ENCODE data around the gene WRNIP1.
A peak's percentile ranks its signal among the peaks of the same experiment; 100 is the strongest.
"Not testable (repeated sequence)": the region's sequence is repeated elsewhere in the genome, so short reads cannot be mapped to it uniquely, and the experiment has no call there.

Gene WRNIP1

DNA sequence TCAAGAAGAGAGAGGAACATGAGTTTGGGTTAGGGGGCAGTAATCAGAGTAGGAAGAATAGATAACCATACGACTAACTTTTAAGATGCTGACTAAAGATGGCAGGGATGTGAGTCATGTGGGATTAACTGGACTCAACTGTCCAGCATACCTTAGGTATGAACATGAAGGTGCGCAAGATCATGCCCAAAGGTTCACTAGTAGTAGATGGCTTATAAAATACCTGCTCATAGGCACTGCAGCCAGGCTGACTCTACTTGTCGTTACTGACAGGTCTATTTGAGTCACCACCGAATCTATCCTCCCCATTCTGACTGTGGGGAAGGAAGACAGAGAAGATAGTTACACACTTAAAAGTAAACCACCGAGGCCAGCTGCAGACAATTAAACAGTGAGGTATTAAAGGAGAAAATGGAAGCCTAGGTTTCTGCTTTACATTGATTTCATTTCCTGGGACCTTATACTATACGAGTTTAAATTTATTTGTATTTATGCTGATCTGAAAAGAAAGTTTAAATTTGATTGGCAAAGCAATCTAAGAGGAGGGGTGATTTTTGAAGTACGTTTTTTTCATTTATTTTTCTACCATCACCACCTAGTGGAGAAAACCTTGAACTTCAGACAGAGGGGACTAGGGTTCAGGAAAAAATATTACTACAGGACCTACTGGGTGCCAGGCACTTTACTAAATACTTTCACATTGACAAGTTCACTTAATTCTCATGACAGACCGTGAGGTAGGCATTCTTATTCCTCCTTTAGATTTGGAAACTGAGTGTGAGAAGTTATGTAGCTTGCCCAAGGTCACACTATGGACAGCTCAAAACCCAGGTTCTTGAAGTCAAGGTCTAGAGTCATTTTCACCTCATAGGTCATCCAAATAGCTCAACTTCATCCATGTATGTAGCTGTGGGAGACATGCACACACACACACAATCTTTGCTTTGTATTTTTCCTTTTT lies 4.0 kb upstream of the WRNIP1 start:
- no peak for DNase-seq (ENCODE audit: low read depth in 1 of 2, low spot score in 1 of 2)

DNA sequence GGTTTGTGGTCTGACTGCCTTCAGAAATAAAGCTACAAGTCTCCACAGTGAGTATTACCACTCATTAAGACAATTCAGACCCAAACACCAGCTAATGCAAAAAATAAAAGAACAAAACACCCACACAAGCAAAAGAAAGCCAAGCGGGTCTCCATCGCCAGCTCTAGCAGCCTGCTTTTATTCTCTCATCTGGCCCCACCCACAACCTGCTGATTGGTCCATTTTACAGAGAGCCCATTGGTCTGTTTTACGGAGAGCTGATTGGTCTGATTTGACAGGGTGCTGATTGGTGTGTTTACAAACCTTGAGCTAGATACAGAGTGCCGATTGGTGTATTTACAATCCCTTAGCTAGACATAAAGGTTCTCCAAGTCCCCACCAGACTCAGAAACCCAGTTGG lies 2.3 kb upstream of the WRNIP1 start:
- DNase-seq (ENCODE audit: low read depth in 1 of 2, low spot score in 1 of 2), result not testable (repeated sequence)

DNA sequence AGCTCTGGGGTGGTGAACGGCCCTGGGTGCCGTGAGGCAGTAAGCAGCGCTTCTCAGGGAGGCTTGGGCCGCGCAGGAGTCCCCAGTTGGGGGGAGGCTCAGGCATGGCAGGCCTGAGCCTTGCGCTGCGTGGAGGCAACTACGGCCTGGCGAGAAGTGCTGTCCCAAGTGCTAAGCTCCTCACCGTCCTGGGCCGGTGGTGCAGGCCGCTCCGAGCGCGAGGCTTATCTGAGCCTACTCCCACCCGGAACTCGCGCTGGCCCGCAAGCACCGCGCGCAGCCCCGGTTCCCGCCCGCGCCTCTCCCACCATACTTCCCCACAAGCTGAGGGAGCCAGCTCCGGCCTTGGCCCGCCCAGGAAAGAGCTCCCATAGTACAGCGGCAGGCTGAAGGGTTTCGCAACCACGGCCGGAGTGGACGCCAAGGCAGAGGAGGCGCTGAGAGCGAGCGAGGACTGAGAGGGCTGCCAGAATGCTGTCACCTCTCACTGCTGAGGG lies 1.8 kb upstream of the WRNIP1 start:
- DNase-seq (ENCODE audit: low read depth in 1 of 2, low spot score in 1 of 2), result no peak

DNA sequence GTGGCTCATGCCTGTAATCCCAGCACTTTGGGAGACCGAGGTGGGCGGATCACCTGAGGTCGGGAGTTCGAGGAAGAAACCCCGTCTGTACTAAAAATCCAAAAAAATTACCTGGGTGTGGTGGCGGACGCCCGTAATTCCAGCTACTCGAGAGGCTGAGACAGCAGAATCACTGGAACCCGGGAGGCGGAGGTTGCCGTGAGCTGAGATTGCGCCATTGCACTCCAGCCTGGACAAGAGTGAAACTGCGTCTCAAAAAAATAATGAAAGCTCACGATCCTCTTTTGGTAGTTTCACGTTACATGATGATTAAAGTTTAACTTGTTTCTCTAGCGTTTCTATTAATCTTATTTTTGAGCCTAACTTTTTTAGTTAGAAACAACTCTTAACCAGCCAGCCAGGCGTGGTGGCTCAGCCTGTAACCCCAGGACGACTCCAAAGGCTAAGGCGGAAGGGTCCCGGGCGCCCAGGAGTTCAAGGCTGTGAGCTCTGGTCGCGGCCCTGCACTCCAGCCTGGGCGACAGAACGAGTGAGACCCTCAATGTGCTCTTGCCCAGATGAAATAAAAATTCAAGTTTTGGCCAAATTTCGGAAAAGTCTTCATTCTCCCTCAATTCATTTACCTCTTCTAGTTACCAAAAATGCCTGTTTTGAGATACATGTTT lies 1.2 kb upstream of the WRNIP1 start:
- DNase-seq (ENCODE audit: low read depth in 1 of 2, low spot score in 1 of 2), result no peak

DNA sequence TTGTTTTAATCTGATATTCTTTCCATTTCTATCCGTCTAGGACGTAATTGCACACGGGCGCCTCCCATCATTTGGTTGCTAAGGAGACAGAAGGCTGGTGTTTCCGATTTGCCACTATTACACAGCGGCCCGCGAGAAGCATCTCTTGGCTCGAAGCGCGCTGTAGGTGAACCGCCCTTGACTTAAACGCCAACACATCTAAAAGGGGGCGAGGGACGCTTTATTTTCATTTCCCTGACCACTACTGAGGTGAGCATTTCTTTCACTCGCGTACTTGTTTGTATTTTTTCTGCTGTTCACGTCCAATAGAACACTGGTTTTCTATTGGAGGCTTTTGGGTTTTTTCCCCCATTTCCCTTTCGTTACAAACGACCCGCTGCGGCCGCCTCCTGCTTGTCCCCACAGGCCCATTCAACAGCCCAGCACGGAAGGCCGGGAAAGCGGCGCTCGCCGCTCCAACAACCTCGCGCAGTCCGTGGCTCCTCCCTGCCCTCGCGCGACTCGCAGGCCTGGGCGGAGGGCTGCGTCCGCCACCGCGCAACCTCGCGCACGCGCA lies 505 bp upstream of the WRNIP1 start:
- DNase-seq (ENCODE audit: low read depth in 1 of 2, low spot score in 1 of 2), result peak in 1 of 2 donors; percentile 49

DNA sequence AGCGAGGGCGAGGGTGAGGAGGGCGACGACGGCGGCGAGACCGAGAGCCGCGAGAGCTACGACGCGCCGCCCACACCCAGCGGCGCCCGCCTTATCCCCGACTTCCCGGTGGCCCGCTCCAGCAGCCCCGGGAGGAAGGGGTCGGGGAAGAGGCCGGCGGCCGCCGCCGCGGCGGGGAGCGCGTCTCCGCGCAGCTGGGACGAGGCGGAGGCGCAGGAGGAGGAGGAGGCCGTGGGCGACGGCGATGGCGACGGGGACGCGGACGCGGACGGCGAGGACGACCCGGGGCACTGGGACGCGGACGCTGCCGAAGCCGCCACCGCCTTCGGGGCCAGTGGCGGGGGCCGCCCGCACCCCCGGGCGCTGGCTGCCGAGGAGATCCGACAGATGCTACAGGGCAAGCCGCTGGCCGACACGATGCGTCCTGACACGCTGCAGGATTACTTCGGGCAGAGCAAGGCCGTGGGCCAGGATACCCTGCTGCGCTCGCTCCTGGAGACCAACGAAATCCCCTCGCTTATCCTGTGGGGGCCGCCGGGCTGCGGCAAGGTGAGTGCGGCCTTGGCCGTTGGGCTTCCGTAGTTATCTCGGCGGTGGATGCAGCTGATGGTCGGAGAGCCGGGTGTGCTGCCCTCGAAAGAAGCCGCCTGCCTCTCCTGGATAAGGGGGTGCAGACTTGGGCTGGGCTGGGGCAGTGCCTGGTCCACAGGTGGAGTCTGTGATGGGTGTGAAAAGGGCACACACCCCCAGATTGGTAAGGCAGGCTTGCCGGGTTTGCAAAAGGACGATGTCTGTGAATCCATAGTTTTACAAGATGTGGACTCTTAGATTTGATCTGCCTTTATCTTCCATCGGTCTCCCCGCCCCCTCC lies 938 bp downstream of the WRNIP1 start:
- no peak for DNase-seq (ENCODE audit: low read depth in 1 of 2, low spot score in 1 of 2)

DNA sequence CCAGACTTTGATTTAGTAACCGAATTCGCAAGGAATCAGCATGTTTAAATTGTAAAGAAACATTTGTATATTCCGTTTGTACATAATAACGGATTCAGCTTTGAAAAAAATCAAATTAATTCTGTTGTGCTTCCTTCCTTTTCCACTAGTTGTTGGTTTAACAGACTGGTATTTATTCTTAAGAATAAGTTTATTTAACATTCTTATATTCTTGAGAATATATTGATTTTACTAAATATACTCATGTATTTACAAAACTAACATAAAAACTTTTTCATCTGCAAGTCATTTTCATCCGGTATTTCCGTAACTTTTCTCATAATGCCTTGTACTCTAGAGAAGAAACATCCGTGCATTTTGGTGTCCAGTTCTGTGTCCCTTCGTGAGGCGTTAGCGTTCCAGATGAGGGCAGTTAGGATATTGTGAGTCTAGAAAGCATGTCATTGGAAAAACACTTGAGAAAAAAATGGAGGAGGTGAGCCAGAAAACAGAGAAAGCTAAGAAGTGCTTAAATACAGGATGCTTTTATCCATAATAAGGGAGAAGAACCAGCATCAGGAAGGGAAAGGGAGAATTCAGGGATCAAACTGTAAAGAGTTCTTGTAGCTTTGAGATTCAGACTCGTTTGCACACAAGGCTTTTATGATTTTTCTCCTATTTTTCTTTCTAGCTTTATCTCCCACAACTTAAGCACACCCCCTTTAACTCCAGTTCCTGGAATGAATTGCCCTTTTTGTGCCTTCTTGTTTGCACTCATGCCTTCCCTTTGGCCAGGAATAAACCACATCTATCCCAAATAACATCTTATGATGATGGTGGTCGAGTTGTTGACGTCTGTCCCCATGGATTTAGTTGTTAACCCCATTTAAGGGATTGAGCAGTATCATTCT lies 1.8 kb downstream of the WRNIP1 start:
- DNase-seq (ENCODE audit: low read depth in 1 of 2, low spot score in 1 of 2), result no peak

DNA sequence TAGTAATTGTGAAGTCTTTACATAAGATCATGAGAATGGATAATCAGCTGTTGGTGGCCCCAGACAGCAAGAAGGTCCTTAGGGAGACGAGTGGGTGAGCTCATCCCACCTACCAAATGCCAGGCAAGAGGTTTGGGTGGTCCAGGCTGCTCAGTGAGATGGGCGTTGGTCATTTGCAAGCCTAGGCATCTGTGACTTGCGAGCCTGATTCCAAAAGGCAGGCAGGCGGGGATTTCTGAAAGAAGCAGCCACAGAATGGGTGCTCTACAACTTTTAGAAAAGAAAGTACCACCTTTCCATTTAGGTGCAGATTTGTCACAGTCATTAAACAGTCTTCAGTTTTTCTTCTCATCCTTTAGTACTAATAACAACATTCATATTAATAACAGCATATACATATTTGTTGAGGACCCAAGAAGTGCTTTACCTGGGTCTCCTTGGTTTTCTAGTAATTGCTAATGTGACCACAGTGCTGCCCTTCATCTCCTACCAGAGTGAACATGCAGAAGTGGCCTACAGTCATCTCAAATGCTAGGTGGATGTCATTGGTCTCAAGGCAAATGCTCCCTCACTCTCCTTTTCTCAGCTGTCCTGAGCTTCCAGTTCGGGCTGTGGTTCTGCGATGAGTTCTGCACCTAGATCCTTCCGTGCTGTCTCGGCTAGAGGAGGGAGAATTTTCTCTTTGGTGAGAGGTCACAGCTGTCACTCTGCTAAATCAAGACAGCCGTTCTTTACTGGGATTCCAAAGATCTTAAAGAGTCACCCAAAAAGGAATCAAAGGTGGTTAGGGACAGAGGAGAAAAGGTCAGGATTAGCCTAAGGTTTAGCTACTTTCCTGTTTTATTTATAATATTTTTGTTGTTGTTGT lies 2.7 kb downstream of the WRNIP1 start:
- no peak for DNase-seq (ENCODE audit: low read depth in 1 of 2, low spot score in 1 of 2)

DNA sequence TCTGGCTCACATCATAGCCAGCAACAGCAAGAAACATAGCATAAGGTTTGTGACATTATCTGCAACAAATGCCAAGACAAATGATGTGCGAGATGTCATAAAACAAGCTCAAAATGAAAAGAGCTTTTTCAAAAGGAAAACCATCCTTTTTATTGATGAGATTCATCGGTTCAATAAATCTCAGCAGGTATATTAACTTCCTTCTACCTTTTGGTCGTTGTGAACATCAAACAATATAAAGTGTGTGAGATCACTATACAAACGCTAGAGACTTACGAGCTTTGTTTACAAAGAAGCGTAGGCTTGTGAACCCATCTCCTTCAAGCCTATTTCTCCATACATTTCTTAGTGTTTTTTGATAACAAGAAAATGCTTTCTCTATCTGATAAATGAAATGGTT lies 3.5 kb downstream of the WRNIP1 start:
- no peak for DNase-seq (ENCODE audit: low read depth in 1 of 2, low spot score in 1 of 2)

DNA sequence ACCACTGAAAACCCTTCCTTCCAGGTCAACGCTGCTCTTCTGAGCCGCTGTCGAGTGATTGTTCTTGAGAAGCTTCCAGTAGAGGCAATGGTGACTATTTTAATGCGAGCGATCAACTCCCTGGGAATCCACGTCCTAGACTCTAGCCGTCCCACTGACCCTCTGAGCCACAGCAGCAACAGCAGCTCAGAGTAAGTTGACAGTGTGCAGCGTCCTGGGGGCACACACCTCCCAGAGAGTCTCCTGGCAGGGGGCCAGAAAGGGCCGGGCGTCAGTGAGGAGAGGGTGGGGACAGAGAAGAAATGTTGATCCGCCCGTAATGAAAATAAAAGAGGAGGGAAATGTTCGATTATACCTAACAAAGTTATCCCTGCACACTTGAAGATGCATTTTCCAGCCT lies 5.0 kb downstream of the WRNIP1 start:
- DNase-seq (ENCODE audit: low read depth in 1 of 2, low spot score in 1 of 2), result no peak

DNA sequence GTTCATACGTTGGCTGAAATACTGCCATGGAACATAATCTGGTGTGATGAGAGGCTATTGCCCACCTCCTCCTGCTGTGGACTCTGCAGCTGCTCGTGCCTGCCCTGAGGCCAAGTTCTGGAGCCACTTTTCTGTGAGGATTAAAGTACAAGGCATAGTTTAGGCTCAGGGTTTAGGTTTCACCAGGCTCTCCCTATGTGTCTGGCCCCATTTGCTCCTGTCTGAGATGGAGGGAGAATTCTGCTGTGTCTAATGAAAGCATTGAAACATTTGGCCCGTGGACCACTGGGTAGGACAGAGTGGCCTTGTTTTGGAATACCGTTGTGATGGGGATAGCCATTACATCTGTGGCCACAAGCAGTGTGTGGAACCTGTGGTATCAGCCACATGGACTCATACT lies 5.9 kb downstream of the WRNIP1 start:
- DNase-seq (ENCODE audit: low read depth in 1 of 2, low spot score in 1 of 2), result no peak

DNA sequence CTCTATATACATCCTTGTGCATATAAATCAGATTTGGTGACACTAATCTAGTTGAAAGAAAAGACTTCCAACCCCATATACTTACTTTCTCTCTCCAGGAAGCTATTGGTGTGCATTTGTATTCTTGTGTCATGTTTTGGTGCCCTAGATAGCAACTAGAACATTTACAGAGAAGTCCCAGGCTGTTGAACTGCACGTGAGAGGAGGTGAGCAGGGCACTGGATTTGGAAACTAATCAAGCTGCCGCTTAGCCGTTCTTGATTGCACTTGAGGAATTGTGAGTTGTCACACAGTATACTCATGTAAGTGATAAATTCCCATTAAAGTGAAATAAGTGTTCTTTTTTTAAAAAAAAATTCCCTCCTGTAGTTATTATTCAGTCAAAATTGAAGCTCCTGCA lies 7.6 kb downstream of the WRNIP1 start:
- no peak for DNase-seq (ENCODE audit: low read depth in 1 of 2, low spot score in 1 of 2)

DNA sequence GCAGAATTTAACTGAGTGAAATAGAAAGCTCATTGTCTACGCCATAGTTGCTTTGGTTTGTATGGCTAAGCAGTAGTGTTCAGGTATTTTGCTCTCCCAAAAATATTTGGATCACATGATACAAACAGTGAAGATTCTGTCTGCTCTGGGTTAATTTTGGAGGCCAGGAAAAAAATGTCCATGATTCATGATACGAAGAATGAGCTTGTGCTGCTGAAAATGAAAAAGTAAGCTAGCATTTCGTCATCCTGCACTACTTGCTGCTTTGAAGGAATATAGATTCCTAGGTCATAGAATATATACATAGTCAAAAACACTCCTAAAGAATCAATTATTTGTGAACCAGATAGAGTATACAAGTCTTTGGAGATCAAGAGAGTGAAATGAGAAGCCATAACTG lies 8.3 kb downstream of the WRNIP1 start:
- no peak for DNase-seq (ENCODE audit: low read depth in 1 of 2, low spot score in 1 of 2)

DNA sequence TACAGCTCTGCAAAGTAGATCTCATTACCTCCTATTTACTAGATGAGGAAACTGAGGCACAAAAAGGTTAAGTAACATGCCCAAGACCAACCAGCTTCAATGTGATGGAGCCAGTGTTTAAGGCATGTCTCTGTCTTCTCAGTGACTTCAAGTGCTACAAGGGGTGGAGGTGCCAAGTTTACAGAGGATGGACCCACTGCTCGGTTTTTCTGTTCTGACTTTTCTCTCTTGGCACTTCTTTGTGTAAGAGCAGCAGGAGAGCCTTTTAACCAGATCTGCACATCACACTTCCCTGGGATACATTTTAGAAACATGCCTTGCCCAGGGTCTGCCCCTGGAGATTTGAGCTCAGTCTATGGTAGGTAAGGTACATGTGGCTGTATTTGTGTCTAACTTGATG lies 9.8 kb downstream of the WRNIP1 start:
- no peak for DNase-seq (ENCODE audit: low read depth in 1 of 2, low spot score in 1 of 2)

DNA sequence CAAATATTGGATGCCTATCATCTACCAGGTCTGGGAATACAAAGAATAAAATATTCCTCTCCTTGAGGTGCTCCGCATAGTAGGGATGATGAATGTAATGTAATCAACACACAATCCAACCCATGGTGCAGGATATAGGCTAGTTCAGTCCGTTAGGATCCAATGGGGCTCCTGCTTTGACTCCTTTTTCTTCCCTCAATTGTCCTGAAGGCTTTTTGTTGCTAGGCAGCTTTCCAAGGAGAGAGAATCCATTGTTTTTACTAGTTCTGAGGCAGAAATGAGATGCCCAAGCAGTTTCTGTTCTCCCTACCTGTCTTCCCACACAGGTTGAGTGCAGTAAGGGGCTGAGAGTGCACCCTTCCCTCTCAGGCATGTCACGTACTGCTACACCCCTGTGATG lies 12.1 kb downstream of the WRNIP1 start:
- no peak for DNase-seq (ENCODE audit: low read depth in 1 of 2, low spot score in 1 of 2)

DNA sequence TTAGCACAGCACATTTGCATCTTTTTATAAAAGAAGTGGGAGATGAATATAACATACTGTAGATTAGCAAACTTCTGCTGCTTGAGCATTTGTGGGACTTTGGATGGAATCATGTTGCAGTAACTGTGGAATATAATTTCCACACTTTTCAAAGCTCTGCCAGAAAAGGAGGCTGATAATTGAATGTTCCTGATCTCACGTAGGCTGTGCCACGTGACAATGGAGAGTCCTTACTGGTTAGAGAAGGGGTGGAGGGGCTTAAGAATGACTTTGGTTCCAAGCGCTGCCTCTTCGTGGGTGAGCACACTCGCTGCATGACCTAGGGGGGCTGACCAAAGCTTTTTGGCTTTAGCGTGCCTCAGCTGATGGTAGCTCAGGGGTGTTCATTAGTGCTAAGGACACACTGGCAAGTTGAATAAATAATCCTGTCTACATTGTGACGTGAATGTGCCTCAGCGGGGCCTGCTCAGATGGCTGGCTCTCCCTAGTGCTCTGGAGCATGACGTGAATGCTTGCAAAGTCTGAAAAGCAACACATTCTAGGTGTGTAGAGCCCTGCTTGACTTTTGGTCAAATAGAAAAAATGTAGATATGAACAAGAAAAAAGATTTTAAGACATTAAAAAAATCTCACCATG lies 15.0 kb downstream of the WRNIP1 start:
- DNase-seq (ENCODE audit: low read depth in 1 of 2, low spot score in 1 of 2), result no peak

DNA sequence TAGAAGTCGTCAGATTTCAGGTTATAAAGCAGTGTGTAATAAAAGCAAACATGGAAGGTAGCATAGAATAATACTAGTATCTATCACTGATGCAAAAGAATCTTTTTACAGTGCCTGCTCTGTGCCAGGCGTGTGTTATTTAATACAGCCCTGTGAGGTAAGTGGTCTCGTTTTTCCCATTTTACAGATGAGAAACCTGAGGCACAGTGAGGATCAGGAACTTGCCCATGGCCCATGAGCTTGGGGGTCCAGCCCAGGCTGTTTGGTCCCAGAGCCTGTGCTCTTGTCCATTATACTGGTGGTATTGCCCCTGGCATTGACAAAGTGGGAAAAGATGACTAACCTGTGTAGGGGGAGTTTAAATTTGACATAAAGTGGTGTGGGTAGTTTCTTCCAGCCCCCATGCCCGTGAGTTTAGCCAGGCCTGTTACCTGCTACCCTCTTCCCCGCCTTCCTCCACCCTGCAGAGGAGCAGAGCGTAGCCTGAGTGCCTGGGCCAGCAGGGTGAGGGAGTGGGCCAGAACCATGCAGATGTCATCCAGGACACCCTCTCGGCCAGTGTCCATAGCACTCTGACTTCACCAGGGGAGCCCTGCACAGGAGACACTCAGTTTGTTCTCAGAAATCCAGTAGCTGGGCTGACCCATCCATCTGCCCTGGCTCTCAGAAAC lies 16.6 kb downstream of the WRNIP1 start:
- DNase-seq (ENCODE audit: low read depth in 1 of 2, low spot score in 1 of 2), result no peak

DNA sequence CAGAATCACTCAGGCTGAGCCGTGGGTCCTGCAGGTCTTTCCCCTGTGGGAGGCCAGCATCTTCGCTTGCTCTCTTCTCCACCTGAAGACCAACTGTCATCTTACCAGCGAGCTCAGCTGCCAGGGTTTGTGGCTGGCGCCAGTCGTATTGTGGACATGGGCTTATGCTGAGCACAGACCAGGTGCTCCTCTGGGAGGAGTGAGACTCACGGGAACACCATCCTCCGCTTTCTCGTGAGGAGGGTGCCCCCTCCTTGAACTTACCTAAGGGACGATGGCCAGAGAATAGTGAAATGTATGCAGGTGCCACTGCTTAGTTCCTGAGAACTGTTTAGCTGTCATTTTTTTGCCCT lies 17.1 kb downstream of the WRNIP1 start:
- DNase-seq (ENCODE audit: low read depth in 1 of 2, low spot score in 1 of 2), result no peak
